Neuron (in vitro differentiated cells): ENCODE data around the gene ST3GAL3.

ENCODE experiments used
- H2AFZ ChIP-seq: one replicate; pipeline ENCODE4 v1.6.1; 2013; ENCODE audit warnings: low read depth, mild to moderate bottlenecking, inconsistent platforms, low read length, moderate library complexity
- H3K27me3 ChIP-seq: one replicate; pipeline ENCODE4 v1.6.1; 2013; ENCODE audit warnings: low read length; ENCODE audit not compliant: insufficient read depth
- H3K36me3 ChIP-seq: one replicate; pipeline ENCODE4 v1.6.1; 2013; ENCODE audit warnings: low read length; ENCODE audit not compliant: insufficient read depth
- H3K4me1 ChIP-seq: one replicate; pipeline ENCODE4 v1.6.1; 2013; ENCODE audit warnings: low read length; ENCODE audit not compliant: insufficient read depth
- H3K4me3 ChIP-seq: 2 replicates; pipeline ENCODE4 v1.5.1; 2013; ENCODE audit warnings: mild to moderate bottlenecking, low read length, moderate library complexity
- H3K9me3 ChIP-seq: one replicate; pipeline ENCODE4 v1.6.1; 2013; ENCODE audit warnings: low read length

The ST3GAL3 gene

GRCh38 chr1:43938892-43939587, 231.7 kb downstream of the ST3GAL3 start:
- Histone ChIP-seq H3K4me3 (no peak overlapping the region), H2AFZ (no peak overlapping the region), H3K36me3 (no peaks in the 10 kb centered on the region), H3K27me3 (no peaks in the 10 kb centered on the region), H3K9me3 (no peaks in the 10 kb centered on the region), H3K4me1 (peaks cover 2% of the 10 kb centered on the region)

- Histone ChIP-seq H2AFZ (no peak overlapping the region), H3K9me3 (no peaks in the 10 kb centered on the region), H3K36me3 (no peaks in the 10 kb centered on the region), H3K27me3 (no peaks in the 10 kb centered on the region), H3K4me3 (no peak overlapping the region), H3K4me1 (peaks cover 8% of the 10 kb centered on the region)
Measured at GRCh38 chr1:43942411-43942810, 235.1 kb downstream of the ST3GAL3 start.

GRCh38 chr1:43944860-43945259, 237.5 kb downstream of the ST3GAL3 start:
- Histone ChIP-seq H3K9me3 (no peaks in the 10 kb centered on the region), H3K27me3 (no peaks in the 10 kb centered on the region), H3K4me3 (no peak overlapping the region), H3K36me3 (peaks cover 3% of the 10 kb centered on the region), H2AFZ (no peak overlapping the region), H3K4me1 (peaks cover 19% of the 10 kb centered on the region)

GRCh38 chr1:43945674-43946235, 238.4 kb downstream of the ST3GAL3 start:
- peaks cover 9% of the 10 kb centered on the region for H3K36me3 ChIP-seq
- peaks cover 19% of the 10 kb centered on the region for H3K4me1 ChIP-seq
- H2AFZ ChIP-seq = peak overlapping the region; percentile 14
- H3K4me3 ChIP-seq = peak overlapping the region; percentile 71
- H3K9me3 ChIP-seq = no peaks in the 10 kb centered on the region
- H3K27me3 ChIP-seq = no peaks in the 10 kb centered on the region

GRCh38 chr1:43946236-43947060, 239.1 kb downstream of the ST3GAL3 start, which contains the start of gene IPO13:
Gene IPO13 (plus strand): TSS chr1:43946950. CDS start chr1:43947601, 651 bp downstream.
- peak within 1 kb of the TSS; percentile 36 for H2AFZ ChIP-seq
- peaks cover 19% of the 10 kb centered on the region for H3K4me1 ChIP-seq
- H3K9me3 ChIP-seq = no peaks in the 10 kb centered on the region
- H3K36me3 ChIP-seq = peaks cover 10% of the 10 kb centered on the region
- no peaks in the 10 kb centered on the region for H3K27me3 ChIP-seq
- H3K4me3 ChIP-seq = peak within 1 kb of the TSS; percentile 71

GRCh38 chr1:43947061-43947873, 239.9 kb downstream of the ST3GAL3 start:
- H3K4me3 ChIP-seq = peak overlapping the region; percentile 71
- H3K36me3 ChIP-seq = peaks cover 10% of the 10 kb centered on the region
- H3K4me1 ChIP-seq = peaks cover 19% of the 10 kb centered on the region
- H2AFZ ChIP-seq = peak overlapping the region; percentile 36
- no peaks in the 10 kb centered on the region for H3K9me3 ChIP-seq
- H3K27me3 ChIP-seq = no peaks in the 10 kb centered on the region

- Histone ChIP-seq H3K9me3 (no peaks in the 10 kb centered on the region), H3K27me3 (no peaks in the 10 kb centered on the region), H3K4me3 (peak overlapping the region; percentile 71), H2AFZ (no peak overlapping the region), H3K4me1 (peaks cover 22% of the 10 kb centered on the region), H3K36me3 (peaks cover 10% of the 10 kb centered on the region)
Measured at GRCh38 chr1:43947874-43948437, 240.6 kb downstream of the ST3GAL3 start.

- H3K36me3 ChIP-seq = peaks cover 10% of the 10 kb centered on the region
- H3K9me3 ChIP-seq = no peaks in the 10 kb centered on the region
- peaks cover 31% of the 10 kb centered on the region for H3K4me1 ChIP-seq
- no peak overlapping the region for H3K4me3 ChIP-seq
- no peak overlapping the region for H2AFZ ChIP-seq
- no peaks in the 10 kb centered on the region for H3K27me3 ChIP-seq
Measured at GRCh38 chr1:43949678-43950077, 242.3 kb downstream of the ST3GAL3 start.

- Histone ChIP-seq H3K9me3 (no peaks in the 10 kb centered on the region), H2AFZ (no peak overlapping the region), H3K36me3 (peaks cover 10% of the 10 kb centered on the region), H3K4me3 (no peak overlapping the region), H3K27me3 (no peaks in the 10 kb centered on the region), H3K4me1 (peaks cover 27% of the 10 kb centered on the region)
Measured at GRCh38 chr1:43951021-43951985, 244.0 kb downstream of the ST3GAL3 start.

- H3K4me1 ChIP-seq = peaks cover 19% of the 10 kb centered on the region
- H2AFZ ChIP-seq = no peak overlapping the region
- peaks cover 25% of the 10 kb centered on the region for H3K36me3 ChIP-seq
- H3K9me3 ChIP-seq = no peaks in the 10 kb centered on the region
- no peak overlapping the region for H3K4me3 ChIP-seq
- H3K27me3 ChIP-seq = no peaks in the 10 kb centered on the region
Measured at GRCh38 chr1:43952731-43953346, 245.5 kb downstream of the ST3GAL3 start.

GRCh38 chr1:43953361-43953760, 246.0 kb downstream of the ST3GAL3 start:
- Histone ChIP-seq H3K4me3 (no peak overlapping the region), H3K27me3 (no peaks in the 10 kb centered on the region), H3K36me3 (peaks cover 28% of the 10 kb centered on the region), H3K4me1 (peaks cover 14% of the 10 kb centered on the region), H2AFZ (no peak overlapping the region), H3K9me3 (no peaks in the 10 kb centered on the region)
